HG02852 (cell line): ENCODE data around the gene DTNB.
A peak's percentile ranks its signal among the peaks of the same experiment; 100 is the strongest.
"Not testable (repeated sequence)": the region's sequence is repeated elsewhere in the genome, so short reads cannot be mapped to it uniquely, and the experiment has no call there.

ENCODE experiments used
- ATAC-seq: cut with Tn5 transposase; IDR thresholded peaks from one replicate; pipeline ENCODE4 v1.9.1; 2021; ENCODE audit warnings: mild to moderate bottlenecking, moderate library complexity; ENCODE audit not compliant: unreplicated experiment

The DTNB gene

DNA sequence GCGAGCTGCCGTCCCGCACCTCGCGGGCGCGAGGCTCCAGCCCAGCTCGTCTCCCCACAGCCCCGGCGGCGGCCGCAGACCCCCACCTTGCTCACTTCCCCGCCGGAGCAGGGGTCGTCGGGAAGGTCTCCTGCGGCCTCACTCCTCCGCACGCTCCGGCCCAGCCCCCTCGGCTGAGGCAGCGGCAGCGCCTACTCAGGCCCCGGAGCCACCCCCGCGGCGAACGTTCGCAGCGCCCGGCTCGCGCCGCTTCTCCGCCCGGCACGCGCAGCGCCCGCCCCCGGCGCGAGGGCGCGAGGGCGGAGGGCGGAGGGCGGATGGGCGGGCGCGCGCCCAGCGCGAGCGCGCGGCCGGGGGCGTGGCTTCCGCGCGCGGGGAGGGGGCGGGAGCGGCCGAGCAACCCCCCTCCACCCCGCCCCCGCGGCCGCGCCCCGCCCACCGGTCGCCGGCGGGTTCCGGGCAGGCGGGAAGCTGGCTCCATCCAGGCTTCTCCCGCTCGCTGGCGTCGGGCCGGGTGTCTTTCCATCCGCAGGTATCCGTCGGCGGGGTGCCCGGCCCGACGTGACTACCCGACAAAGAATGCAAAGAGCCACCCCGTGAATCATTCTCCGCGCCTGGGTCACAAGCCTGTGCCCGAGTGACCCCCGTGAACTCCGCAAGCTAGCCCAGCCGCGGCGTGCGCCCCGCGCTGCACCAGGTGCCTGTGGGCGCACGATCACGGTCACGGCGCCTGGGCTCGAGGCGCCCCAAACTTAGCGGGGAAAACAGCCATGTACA is at the start of gene DTNB:
DTNB (minus strand) TSS at position 278 of the 777 bp plus-strand sequence. CDS start 20,917 bp downstream, outside the sequence.
- peak; percentile 74 for ATAC-seq

GRCh38 chr2:25722224-25722623 is 48.8 kb upstream of the DTNB start:
- ATAC-seq, result no peak

DNA sequence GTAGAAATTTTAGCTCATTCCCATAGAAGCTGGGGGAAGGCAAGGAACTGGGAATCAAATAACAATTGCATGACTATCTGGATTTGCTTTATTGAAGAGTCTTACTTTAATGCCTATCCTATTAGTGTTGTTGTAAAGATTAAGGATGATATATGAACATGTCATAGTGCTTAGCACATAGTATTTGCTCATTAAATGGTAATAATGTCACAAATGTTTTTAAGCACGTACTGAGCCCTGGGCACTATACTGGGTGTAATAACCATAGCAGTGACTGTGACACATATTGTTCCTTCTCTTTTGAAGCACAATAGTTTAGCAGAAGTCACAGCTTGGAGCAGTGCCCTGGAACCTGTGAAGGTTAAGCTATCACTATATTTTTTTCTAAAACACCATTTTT is 47.2 kb upstream of the DTNB start:
- ATAC-seq, result no peak

DNA sequence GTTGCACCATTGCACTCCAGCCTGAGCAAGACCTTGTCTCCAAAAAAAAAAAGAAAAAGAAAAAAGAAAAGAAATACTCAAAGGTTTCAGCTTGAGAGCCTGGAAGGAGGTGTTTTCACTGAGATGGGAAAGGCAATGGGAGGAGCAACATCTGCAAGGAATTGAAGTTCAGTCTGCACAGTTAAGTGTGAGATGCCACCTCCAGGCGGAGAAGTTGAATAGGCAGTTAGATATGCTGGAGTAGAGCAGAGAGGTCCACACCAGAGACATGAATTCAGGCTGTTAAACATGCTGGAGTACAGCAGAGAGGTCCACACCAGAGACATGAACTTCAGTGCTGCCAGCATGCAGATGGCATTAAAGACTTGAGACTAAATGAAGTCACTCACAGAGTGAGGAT is 41.4 kb upstream of the DTNB start:
- ATAC-seq, result no peak

GRCh38 chr2:25712455-25712854 is 39.1 kb upstream of the DTNB start:
- no peak for ATAC-seq

DNA sequence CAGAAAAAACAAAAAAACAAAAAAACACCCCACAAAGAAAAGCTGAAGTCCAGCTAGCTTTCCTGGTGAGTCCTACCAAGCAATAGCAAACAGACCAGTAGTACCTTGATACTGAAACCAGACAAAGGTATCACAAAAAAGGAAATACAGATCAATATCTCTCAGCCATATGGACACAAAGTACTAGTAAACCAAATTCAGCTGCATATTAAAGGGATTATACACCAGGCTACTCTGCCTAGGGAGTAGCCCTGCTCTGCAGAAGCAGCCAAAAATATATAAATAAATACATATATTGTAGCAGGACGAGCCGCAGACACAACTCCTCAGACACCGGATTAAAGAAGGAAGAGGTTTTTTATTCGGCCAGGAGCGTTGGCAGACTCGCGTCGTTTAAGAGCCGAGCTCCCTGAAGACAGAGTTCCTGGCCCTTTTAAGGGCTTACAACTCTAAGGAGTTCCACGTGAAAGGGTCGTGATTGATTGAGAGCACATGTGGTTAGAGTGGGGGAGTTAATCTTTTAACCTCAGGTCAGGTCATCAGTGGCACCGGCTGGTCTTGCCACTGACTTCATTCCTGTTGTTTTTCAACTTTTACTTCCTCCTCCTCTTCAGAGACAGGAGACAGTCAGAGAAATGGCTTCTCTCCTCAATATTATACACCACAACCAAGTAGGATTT is 38.4 kb upstream of the DTNB start:
- ATAC-seq, result no peak

GRCh38 chr2:25710750-25711149 is 37.4 kb upstream of the DTNB start:
- ATAC-seq, result no peak

DNA sequence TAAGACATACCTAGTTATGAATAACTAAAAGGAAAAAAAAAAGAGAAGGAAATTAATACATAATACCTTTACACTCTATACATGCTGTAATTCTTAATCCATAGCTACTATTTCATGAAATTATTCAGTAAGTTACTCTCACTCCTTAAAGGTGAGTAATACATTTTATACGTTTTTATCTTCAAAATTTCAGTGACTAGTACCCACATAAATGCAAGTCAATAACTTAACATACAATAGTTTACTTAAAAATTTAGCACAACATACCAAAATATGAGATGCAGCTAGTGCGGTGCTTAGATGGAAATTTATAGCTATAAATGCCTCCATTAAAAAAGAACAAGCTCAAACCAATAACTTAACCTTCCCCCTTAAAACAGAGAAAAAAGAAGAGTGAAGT is 36.0 kb upstream of the DTNB start:
- no peak for ATAC-seq

DNA sequence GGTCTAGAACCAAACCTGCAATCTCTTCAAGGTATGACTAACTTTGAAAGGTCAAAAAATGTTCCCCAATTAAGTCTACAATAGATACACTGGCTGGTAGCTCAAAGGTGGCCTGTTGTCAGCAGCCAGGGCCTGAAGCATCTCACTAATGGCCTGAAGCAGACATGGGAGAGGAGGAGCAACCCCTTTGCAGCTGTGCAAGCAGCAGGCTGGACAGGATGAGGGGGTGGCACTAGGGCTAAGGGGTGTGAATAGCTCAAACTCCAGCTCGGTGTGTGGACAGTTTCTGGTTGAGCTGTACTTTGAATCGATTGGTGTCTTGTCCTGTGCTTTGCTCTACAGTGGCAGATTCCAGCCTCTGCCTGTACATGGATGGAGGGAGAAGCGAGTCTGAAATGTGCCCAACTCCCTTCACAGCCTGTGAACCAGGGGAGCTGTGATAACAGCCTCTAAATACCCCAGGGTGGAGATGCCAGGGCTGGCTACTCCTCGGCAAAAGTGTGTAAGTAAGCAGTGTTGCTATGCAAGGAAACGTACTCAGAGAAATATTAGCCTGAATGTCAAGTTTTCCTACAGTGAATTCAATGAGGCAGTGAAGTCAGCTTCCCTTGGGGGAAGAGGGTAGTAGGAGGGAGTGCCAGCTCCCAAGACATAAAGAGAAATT is 34.7 kb upstream of the DTNB start:
- no peak for ATAC-seq

GRCh38 chr2:25705575-25705974 is 32.2 kb upstream of the DTNB start:
- not testable (repeated sequence) for ATAC-seq

- no peak for ATAC-seq
These were observed 28.4 kb upstream of the DTNB start for GRCh38 chr2:25701801-25702200.

DNA sequence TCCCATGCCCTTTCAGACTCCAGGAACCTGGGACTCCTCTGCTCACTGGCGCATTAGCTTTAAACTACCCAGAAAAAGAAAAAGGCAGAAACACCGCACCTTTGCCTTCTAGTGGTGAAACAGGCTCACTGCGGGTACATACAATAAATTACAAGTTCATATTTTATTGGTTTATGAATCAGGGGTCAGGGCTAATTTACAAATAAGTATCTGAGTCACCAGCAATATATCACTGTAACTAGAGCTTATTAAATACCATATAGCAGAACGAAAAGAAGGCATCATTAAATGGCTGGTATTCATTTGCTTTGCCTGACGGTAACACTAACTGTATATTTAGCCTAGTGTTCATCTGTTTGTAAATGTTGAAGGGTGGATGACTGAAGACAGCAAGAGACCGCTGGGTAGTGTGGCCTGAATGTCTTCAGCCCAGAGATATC is 26.9 kb upstream of the DTNB start:
- ATAC-seq, result no peak

DNA sequence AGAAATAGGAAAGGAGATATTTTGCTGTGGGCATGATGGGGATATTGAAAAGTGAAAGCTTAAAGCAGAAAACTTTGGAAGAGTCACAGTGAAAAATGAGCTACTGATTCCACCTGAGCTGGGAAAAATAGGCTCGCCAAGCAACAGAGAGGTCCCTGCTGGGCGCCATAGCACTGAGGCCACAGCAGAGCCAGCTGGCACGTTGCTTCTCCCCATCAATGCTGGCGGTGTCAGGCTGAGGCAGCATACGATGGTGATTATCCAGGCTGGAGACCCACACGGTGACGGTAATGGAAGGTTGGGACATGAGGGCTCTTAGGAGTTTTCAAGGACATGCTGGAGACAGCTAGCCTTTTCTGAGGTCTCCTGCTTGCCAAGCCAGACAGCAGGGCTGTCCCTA is 25.8 kb upstream of the DTNB start:
- ATAC-seq, result no peak

DNA sequence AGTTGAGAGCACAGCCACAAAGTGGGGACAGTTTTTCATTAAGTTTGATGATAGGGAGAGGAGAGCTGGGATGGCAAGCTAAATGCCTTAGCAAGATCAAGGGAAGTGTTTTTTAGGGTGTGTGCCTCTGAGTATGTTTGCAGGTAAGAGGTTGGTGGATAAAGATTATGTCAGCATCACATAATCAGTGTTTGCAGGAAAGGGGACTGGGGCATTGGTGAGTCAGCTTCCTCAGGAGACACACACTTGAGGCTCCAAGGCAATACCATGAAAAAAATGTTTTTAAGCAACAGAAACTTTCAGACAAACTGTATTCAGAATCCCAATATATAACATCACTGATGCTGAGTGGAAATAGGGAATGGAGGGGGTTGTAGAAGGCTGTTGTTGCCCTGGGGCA is 25.4 kb upstream of the DTNB start:
- no peak for ATAC-seq

- ATAC-seq, result no peak
These were observed 24.4 kb upstream of the DTNB start for GRCh38 chr2:25697559-25698341.

GRCh38 chr2:25692737-25693445 is 19.5 kb upstream of the DTNB start:
- ATAC-seq, result no peak

GRCh38 chr2:25692143-25692542 is 18.8 kb upstream of the DTNB start:
- ATAC-seq, result no peak

GRCh38 chr2:25690058-25690457 is 16.7 kb upstream of the DTNB start:
- ATAC-seq, result no peak

DNA sequence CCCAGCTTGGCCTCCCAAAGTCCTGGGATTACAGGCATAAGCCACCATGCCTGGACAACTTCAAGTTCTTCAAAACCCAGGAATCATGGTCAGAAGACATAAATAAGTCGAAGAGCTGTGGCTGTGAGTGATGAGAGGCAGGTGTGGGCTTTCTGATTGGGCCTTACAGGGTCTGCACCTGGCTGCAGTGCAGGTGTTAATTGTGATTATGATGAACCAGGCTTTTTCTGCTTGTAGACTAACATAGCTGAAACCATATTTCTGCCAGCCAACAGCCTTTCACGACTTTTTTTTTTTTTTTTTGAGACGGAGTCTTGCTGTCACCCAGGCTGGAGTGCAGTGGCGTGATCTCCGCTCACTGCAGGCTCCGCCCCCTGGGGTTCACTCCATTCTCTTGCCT is 14.9 kb upstream of the DTNB start:
- ATAC-seq, result no peak

- ATAC-seq, result no peak
These were observed 12.4 kb upstream of the DTNB start for GRCh38 chr2:25685741-25686140.
